Lower leg skin (tissue), 3 donors: Measurements from ENCODE around the gene SPATA32.

Experiments used
- CTCF ChIP-seq, 3 donors: fragments of 450-650 bp; IDR thresholded peaks; one replicate each; pipeline ENCODE4 v1.5.1; 2016; ENCODE audit warnings: antibody characterized with exemption in 3 of 3, mild to moderate bottlenecking in 3 of 3, moderate library complexity in 2 of 3
- POLR2A ChIP-seq, 2 donors: fragments of 450-650 bp; IDR thresholded peaks; one replicate each; pipeline ENCODE4 v1.6.1; 2016 to 2017; ENCODE audit warnings: antibody characterized with exemption in 2 of 2, mild to moderate bottlenecking in 1 of 2, moderate library complexity in 1 of 2

GRCh38 chr17:45225964-45226530 lies 35.8 kb downstream of the SPATA32 start:
- TF ChIP-seq POLR2A (IDR thresholded peaks at IDR 0.05) (no peak), CTCF (IDR thresholded peaks at IDR 0.05) (no peak)
